Measurements from ENCODE around the gene ADARB1.

The ADARB1 gene

GRCh38 chr21:45074818-45075595 lies 627 bp downstream of the ADARB1 start:
- in situ Hi-C loops (cut with HindIII; ENCODE audit: low sequenced_read_pairs) = loop anchor here (10.0 kb wide), 1 partner anchor 60 kb away; no protein-coding TSS in a partner anchor
- TF ChIP-seq CTCF (IDR thresholded peaks at IDR 0.05; ENCODE audit: low read depth, low read length, missing control alignments) = no peak

GRCh38 chr21:45075596-45076244 lies 1.3 kb downstream of the ADARB1 start:
- in situ Hi-C loops (cut with HindIII; ENCODE audit: low sequenced_read_pairs) = loop anchor here (10.0 kb wide), 1 partner anchor 61 kb away; no protein-coding TSS in a partner anchor
- no peak for DNase-seq (ENCODE audit: low read depth)
- H3K4me3 ChIP-seq (ENCODE audit: low read depth, low read length) = peak overlapping the region; percentile 62
- TF ChIP-seq CTCF (IDR thresholded peaks at IDR 0.05; ENCODE audit: low read depth, low read length, missing control alignments) = no peak

More at GRCh38 chr21:45074818-45075595, 627 bp downstream of the ADARB1 start:
- H3K4me3 ChIP-seq (ENCODE audit: low read depth, low read length) = peak overlapping the region; percentile 62
- no peak for DNase-seq (ENCODE audit: low read depth)

- in situ Hi-C loops (cut with HindIII; ENCODE audit: low sequenced_read_pairs) = loop anchor here (10.0 kb wide), 1 partner anchor 61 kb away; no protein-coding TSS in a partner anchor
- TF ChIP-seq CTCF (IDR thresholded peaks at IDR 0.05; ENCODE audit: low read depth, low read length, missing control alignments) = no peak
These were observed 1.9 kb downstream of the ADARB1 start for GRCh38 chr21:45076245-45076711.

GRCh38 chr21:45078371-45078770 lies 4.0 kb downstream of the ADARB1 start:
- H3K4me3 ChIP-seq (ENCODE audit: low read depth, low read length) = no peak overlapping the region

More at GRCh38 chr21:45076245-45076711, 1.9 kb downstream of the ADARB1 start:
- no peak for DNase-seq (ENCODE audit: low read depth)
- no peak overlapping the region for H3K4me3 ChIP-seq (ENCODE audit: low read depth, low read length)

GRCh38 chr21:45078877-45079281 lies 4.5 kb downstream of the ADARB1 start:
- DNase-seq (ENCODE audit: low read depth) = no peak
- in situ Hi-C loops (cut with HindIII; ENCODE audit: low sequenced_read_pairs) = loop anchor here (10.0 kb wide), 1 partner anchor 64 kb away; no protein-coding TSS in a partner anchor
- H3K4me3 ChIP-seq (ENCODE audit: low read depth, low read length) = no peak overlapping the region
- no peak for TF ChIP-seq CTCF (IDR thresholded peaks at IDR 0.05; ENCODE audit: low read depth, low read length, missing control alignments)

More at GRCh38 chr21:45078371-45078770, 4.0 kb downstream of the ADARB1 start:
- in situ Hi-C loops (cut with HindIII; ENCODE audit: low sequenced_read_pairs) = loop anchor here (10.0 kb wide), 1 partner anchor 64 kb away; no protein-coding TSS in a partner anchor
- TF ChIP-seq CTCF (IDR thresholded peaks at IDR 0.05; ENCODE audit: low read depth, low read length, missing control alignments) = no peak
- no peak for DNase-seq (ENCODE audit: low read depth)

GRCh38 chr21:45079351-45079750 lies 5.0 kb downstream of the ADARB1 start:
- TF ChIP-seq CTCF (IDR thresholded peaks at IDR 0.05; ENCODE audit: low read depth, low read length, missing control alignments) = no peak
- no peak overlapping the region for H3K4me3 ChIP-seq (ENCODE audit: low read depth, low read length)
- DNase-seq (ENCODE audit: low read depth) = no peak
- in situ Hi-C loops (cut with HindIII; ENCODE audit: low sequenced_read_pairs) = loop anchor here (10.0 kb wide), 1 partner anchor 65 kb away; no protein-coding TSS in a partner anchor

Measured in astrocyte of the cerebellum (primary cell).